Right renal cortex interstitium (tissue), 3 donors: ENCODE results near the gene TRIOBP. TPM values are rescaled to one million over a fixed set of nuclear protein-coding genes. Genes with fewer than 3 reads are reported as not detected.

Source experiments
- DNase-seq, 3 donors: peaks; one replicate each; pipeline ENCODE4 v3.0.0-alpha.2; 2013; ENCODE audit warnings: low read depth in 3 of 3, low spot score in 2 of 3
- polyA plus RNA-seq, 3 donors: library from polyadenylated mRNA; unstranded; fragments of 120-200 nt; gene quantifications; one replicate each; pipeline ENCODE4 v1.2.1, GENCODE V29; 2013; ENCODE audit not compliant: insufficient read length in 3 of 3

TRIOBP gene
- polyA plus RNA-seq, 3 donors: 55.9 to 67.6 (median 59.4) TPM

GRCh38 chr22:37664249-37665101, 32.4 kb upstream of the TRIOBP start:
- DNase-seq: no peak

DNA sequence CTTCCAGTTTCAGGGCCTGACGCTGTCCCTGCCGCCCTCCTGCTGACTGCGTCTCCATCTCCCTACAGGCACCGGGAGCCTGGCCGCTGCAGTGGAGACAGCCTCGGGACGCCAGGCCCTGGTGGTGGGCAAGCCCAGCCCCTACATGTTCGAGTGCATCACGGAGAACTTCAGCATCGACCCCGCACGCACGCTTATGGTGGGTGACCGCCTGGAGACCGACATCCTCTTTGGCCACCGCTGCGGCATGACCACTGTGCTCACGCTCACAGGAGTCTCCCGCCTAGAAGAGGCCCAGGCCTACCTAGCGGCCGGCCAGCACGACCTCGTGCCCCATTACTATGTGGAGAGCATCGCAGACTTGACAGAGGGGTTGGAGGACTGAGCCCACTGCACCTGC, 31.4 kb upstream of the TRIOBP start:
- DNase-seq: no peak

GRCh38 chr22:37669586-37669985, 27.3 kb upstream of the TRIOBP start:
- no peak for DNase-seq

GRCh38 chr22:37672206-37672919, 24.5 kb upstream of the TRIOBP start:
- DNase-seq: no peak

DNA sequence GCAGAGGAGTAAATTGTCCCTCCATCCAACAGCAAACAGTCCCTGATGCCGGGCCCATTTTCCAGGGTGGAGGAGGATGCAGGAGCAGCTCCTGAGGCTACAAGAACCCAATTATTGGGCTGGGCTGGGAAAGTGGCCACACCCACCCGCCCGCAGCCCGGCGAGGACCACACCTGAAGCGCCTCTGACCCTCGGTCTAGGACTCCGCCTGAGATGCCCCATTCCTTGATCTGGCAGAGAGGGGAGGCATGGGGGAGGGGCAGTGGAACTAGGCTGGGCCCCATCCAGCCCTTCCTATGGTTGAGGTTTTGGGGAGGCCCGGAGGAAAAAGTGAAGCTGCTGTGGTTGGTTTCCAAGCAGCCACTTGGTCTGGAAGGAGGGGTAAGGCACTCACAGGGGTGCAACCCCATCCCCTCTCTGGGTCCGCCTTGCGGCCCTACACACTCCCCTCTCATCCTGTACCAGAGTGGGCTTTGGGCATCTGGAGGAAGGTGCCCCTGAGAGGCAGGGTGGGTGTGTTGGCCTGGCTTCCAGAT, 23.9 kb upstream of the TRIOBP start:
- DNase-seq: no peak

DNA sequence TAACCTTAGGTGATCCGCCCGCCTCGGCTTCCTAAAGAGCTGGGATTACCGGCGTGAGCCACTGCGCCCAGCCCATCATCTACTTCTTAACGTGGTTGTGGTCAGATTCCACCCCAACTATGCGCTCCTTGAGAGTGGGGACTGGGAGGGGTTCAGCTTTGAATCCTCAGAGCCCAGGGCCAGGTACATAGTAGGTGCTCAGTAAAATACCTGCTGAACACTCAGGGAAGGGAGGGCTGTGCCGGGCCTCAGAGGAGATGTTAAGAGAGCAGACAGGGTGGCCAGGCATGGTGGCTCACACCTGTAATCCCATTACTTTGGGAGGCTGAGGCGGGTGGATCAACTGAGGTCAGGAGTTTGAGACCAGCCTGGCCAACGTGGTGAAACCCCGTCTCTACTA, 22.6 kb upstream of the TRIOBP start:
- no peak for DNase-seq

GRCh38 chr22:37674951-37675929, 21.6 kb upstream of the TRIOBP start, which contains the start of gene LGALS1:
LGALS1 (plus strand) TSS chr22:37675636; CDS start chr22:37675703, 67 bp downstream.
- no peak for DNase-seq

- DNase-seq: no peak
Measured at GRCh38 chr22:37675930-37676735, 20.7 kb upstream of the TRIOBP start.

- DNase-seq: no peak
Measured at GRCh38 chr22:37676736-37677492, 19.9 kb upstream of the TRIOBP start.

DNA sequence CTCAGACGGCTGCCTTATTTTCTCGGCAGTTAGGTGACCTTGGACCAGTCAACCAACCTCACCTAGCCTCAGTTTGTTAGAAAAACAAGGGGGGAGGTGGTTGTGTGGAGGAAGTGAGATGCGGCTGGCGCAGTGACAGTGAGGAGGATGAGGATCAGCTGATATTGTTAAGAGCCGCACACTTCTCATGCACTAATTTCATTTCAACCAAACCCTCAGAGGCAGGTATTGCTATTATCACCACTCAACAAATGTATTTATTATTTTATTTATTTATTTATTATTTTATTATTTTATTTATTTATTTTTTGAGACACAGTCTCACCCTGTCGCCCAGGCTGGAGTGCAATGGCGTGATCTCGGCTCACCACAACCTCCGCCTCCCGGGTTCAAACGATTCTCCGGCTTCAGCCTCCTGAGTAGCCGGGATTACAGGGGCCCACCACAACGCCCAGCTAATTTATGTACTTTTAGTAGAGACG, 19.3 kb upstream of the TRIOBP start:
- DNase-seq: no peak

- DNase-seq: no peak
Measured at GRCh38 chr22:37678372-37678771, 18.5 kb upstream of the TRIOBP start.

DNA sequence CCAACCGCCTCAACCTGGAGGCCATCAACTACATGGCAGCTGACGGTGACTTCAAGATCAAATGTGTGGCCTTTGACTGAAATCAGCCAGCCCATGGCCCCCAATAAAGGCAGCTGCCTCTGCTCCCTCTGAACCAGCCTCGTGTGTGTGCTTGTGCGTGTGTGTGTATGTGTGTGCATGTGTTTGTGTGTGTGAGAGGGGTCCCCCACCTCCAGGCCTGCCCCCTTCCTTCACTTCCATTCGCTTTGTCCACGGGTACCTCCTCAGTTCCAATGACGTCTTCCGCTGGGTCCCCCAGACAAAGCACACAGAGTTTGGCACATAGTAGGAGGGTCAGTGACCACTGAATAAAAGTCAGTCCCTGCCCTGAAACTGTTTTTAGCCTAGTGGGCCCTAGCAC, 17.2 kb upstream of the TRIOBP start:
- DNase-seq: no peak

DNA sequence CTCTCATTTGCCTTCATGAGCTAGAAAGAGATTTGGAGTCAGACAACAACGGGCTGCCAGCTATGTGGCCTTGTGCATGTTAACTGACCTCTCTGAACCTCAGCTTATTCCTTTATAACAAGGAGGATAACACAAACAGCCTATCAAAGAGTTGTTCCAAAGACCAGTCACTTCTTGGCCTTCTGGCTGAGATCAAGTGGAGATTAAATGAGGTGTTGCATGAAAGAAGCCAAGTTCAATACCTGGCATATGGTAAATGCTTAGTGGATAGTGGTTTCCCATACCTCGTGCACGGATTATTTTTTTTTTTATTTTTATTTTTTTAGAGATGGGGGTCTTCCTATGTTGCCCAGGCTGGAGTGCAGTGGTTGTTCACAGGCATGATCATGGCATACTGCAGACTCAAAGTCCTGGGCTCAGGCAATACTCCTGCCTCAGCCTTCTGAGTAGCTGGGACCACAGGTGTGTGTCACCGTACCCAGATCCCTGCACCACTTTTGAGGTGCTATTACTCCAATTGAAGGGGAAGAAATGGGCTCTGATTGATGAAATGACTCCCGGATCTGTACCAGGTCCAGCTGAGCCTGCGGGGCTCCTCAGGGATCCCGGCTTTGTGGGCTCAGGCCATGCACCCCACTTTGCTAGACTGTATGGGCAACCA, 16.5 kb upstream of the TRIOBP start:
- DNase-seq: no peak

- DNase-seq: no peak
Measured at GRCh38 chr22:37681001-37681424, 15.8 kb upstream of the TRIOBP start.

- DNase-seq: no peak
Measured at GRCh38 chr22:37681556-37682049, 15.2 kb upstream of the TRIOBP start.

DNA sequence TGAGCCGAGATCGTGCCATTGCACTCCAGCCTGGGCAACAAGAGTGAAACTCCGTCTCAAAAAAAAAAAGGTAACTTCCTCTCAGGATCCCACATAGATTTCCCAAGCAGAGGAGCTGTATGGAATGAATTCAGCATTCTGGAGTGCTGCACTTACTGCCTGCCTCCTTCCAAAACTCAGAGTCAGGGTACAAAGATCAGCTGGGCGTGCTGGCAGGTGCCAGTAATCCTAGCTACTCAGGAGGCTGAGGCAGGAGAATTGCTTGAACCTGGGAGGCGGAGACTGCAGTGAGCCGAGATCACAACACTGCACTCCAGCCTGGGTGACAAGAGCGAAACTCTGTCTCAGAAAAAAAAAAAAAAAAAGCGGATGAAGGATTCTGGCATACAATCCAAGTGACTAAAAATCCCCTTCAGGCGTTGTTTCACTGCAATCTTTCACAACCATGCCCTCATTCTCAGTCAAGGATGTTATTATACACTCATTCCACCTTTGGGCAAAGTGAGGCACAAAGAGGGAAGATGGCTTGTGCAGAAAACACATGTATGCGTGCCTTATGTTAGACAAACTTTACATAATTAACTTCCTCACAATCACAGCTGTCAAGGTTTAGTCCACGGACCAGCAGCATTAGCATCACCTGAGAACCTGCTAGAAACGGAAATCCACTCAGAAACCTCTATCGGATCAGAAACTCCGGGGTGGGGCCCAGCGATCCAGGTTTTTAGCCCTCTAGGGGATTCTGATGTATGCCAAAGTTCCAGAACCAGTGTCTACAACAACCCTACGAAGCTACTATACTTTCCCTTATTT, 11.8 kb upstream of the TRIOBP start:
- DNase-seq: no peak
